ENCODE measurements around the gene HMBS.

- TF ChIP-seq EZH2phosphoT487 (IDR thresholded peaks at IDR 0.05; ENCODE audit: borderline replicate concordance, low read length) (no peak), CTCF (conservative IDR thresholded peaks at IDR 0.05; ENCODE audit: low read depth, low read length) (no peak)
These were observed 21.9 kb upstream of the HMBS start for GRCh38 chr11:119062779-119063178.
